GM12872 (cell line): ENCODE measurements around the gene AQR.

ENCODE experiments used
- CTCF ChIP-seq: IDR thresholded peaks from 3 replicates; pipeline ENCODE4 v1.5.1; 2011; ENCODE audit warnings: low read depth, mild to moderate bottlenecking, low read length, moderate library complexity; ENCODE audit not compliant: insufficient read depth

AQR gene

GRCh38 chr15:34914317-34914716 is 55.2 kb downstream of the AQR start:
- TF ChIP-seq CTCF = no peak

GRCh38 chr15:34905047-34905446 is 64.5 kb downstream of the AQR start:
- TF ChIP-seq CTCF = no peak

- TF ChIP-seq CTCF = no peak
Observed at GRCh38 chr15:34904527-34904926, 65.0 kb downstream of the AQR start.

- no peak for TF ChIP-seq CTCF
Observed at GRCh38 chr15:34900748-34901147, 68.8 kb downstream of the AQR start.

- TF ChIP-seq CTCF = no peak
Observed at GRCh38 chr15:34896183-34896582, 73.4 kb downstream of the AQR start.

GRCh38 chr15:34893967-34894366 is 75.6 kb downstream of the AQR start:
- no peak for TF ChIP-seq CTCF

- TF ChIP-seq CTCF = no peak
Observed at GRCh38 chr15:34892963-34893591, 76.5 kb downstream of the AQR start.
